SK-N-SH (cell line): ENCODE measurements around the gene AFAP1L1. TPM values are rescaled to one million over a fixed set of nuclear protein-coding genes. Genes with fewer than 3 reads are reported as not detected.
A peak's percentile ranks its signal among the peaks of the same experiment; 100 is the strongest.

ENCODE experiments used
- CHD2 ChIP-seq: fragments of 150-350 bp; IDR thresholded peaks from 2 replicates; pipeline ENCODE4 v1.6.1; 2018; ENCODE audit warnings: low read length; ENCODE audit not compliant: partially characterized antibody
- EP300 ChIP-seq, 2 experiments: IDR thresholded peaks; 2 replicates each; pipeline versions ENCODE4 v1.4.0 to v1.6.1; 2012; ENCODE audit warnings: borderline replicate concordance in 1 of 2, low read depth in 1 of 2, low read length in 1 of 2
- EZH2phosphoT487 ChIP-seq: fragments of 200-600 bp; sonication (generic); IDR thresholded peaks from 2 replicates; pipeline ENCODE4 v1.6.1; 2017; ENCODE audit warnings: low read depth, mixed run types, mild to moderate bottlenecking, antibody characterized with exemption, moderate library complexity, borderline replicate concordance
- FOXJ3 ChIP-seq: sonication (generic); formaldehyde crosslinking; IDR thresholded peaks from 2 replicates; pipeline ENCODE4 v1.5.1; 2020; ENCODE audit warnings: mild to moderate bottlenecking, missing genetic modification reagents
- FOXM1 ChIP-seq: IDR thresholded peaks from 2 replicates; pipeline ENCODE4 v1.4.0; 2012; ENCODE audit warnings: low read depth, mild to moderate bottlenecking
- GABPA ChIP-seq: IDR thresholded peaks from 2 replicates; pipeline ENCODE4 v1.4.0; 2012; ENCODE audit warnings: low read depth, mild to moderate bottlenecking
- GATA2 ChIP-seq: sonication (generic); formaldehyde crosslinking; IDR thresholded peaks from 2 replicates; pipeline ENCODE4 v1.5.0; 2020; ENCODE audit warnings: mild to moderate bottlenecking, missing genetic modification reagents
- JUND ChIP-seq: IDR thresholded peaks from 2 replicates; pipeline ENCODE4 v1.4.0; 2012
- MEF2A ChIP-seq: IDR thresholded peaks from 2 replicates; pipeline ENCODE4 v1.4.0; 2012; ENCODE audit warnings: low read depth, borderline replicate concordance
- NFIC ChIP-seq: IDR thresholded peaks from 2 replicates; pipeline ENCODE4 v1.4.0; 2012; ENCODE audit warnings: borderline replicate concordance
- NRF1 ChIP-seq: IDR thresholded peaks from 2 replicates; pipeline ENCODE4 v1.6.1; 2012; ENCODE audit warnings: low read depth, mild to moderate bottlenecking, low read length
- POLR2AphosphoS5 ChIP-seq: IDR thresholded peaks from 2 replicates; pipeline ENCODE4 v1.6.1; 2012; ENCODE audit warnings: low read depth, low read length
- RAD21 ChIP-seq: IDR thresholded peaks from 2 replicates; pipeline ENCODE4 v1.6.1; 2012; ENCODE audit warnings: mild to moderate bottlenecking, low read length
- RCOR1 ChIP-seq: fragments of 150-350 bp; IDR thresholded peaks from 2 replicates; pipeline ENCODE4 v1.6.1; 2017; ENCODE audit warnings: antibody characterized with exemption, low read length
- RFX5 ChIP-seq: IDR thresholded peaks from 2 replicates; pipeline ENCODE4 v1.6.1; 2012; ENCODE audit warnings: mild to moderate bottlenecking, improper control_type of control experiment, low read length
- RXRA ChIP-seq: IDR thresholded peaks from 2 replicates; pipeline ENCODE4 v1.4.0; 2012; ENCODE audit warnings: low read depth, mild to moderate bottlenecking, borderline replicate concordance
- SIN3A ChIP-seq: IDR thresholded peaks from 2 replicates; pipeline ENCODE4 v1.6.1; 2012; ENCODE audit warnings: low read depth, mild to moderate bottlenecking, low read length, moderate library complexity, borderline replicate concordance
- SMC3 ChIP-seq: IDR thresholded peaks from 2 replicates; pipeline ENCODE4 v1.6.1; 2012; ENCODE audit warnings: low read depth, low read length, improper control_type of control experiment
- TAF1 ChIP-seq: IDR thresholded peaks from 2 replicates; pipeline ENCODE4 v1.6.1; 2012; ENCODE audit warnings: low read depth, mild to moderate bottlenecking, low read length, moderate library complexity, borderline replicate concordance
- TEAD4 ChIP-seq: IDR thresholded peaks from 2 replicates; pipeline ENCODE4 v1.4.0; 2012; ENCODE audit warnings: mild to moderate bottlenecking, borderline replicate concordance; ENCODE audit not compliant: insufficient read depth
- polyA plus RNA-seq, 3 experiments: library from polyadenylated mRNA; depleted of rRNA; stranded (reverse); fragments of >200 nt; gene quantifications; 2 replicates each; pipeline ENCODE4 v1.2.3, GENCODE V29; 2012
- TF ChIP-seq, protein P1 (sequence below): fragments of 200-600 bp; sonication (generic); IDR thresholded peaks from 2 replicates; pipeline ENCODE4 v1.6.1; 2017; ENCODE audit warnings: antibody characterized with exemption, mild to moderate bottlenecking, moderate library complexity
- TF ChIP-seq, protein P2 (sequence below): IDR thresholded peaks from 2 replicates; pipeline ENCODE4 v1.4.0; 2012; ENCODE audit warnings: low read depth, borderline replicate concordance
- TF ChIP-seq, protein P3 (sequence below): IDR thresholded peaks from 2 replicates; pipeline ENCODE4; 2012
- TF ChIP-seq, protein P4 (sequence below): IDR thresholded peaks from 2 replicates; pipeline ENCODE4 v1.4.0; 2012; ENCODE audit warnings: low read depth, borderline replicate concordance
- TF ChIP-seq, protein P5 (sequence below): fragments of 150-350 bp; IDR thresholded peaks from 2 replicates; pipeline ENCODE4 v1.6.1; 2016; ENCODE audit warnings: mild to moderate bottlenecking, low read depth, low read length

The AFAP1L1 gene
- polyA plus RNA-seq, 1 of the 3 experiments (the other 2 are of a cell fraction) = 0.82 TPM

DNA sequence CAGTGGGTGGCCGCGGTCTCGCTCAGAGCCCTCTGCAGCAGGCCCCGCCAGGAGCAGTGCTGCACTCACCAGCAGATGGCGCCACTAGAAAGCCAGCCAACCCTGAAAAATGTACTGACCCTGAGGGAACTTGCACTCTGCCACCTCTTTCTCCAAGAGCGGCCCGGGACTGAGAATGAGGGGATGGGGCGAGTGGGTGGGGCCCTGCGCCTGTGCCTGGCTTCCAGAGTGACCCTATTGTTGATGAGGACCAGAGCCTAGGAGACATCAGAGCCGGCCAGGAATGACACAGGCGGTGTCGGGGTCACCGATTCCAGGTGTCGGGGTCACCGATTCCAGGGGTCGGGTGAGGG is 110.3 kb downstream of the AFAP1L1 start (continued):
- TF ChIP-seq, protein P1, sequence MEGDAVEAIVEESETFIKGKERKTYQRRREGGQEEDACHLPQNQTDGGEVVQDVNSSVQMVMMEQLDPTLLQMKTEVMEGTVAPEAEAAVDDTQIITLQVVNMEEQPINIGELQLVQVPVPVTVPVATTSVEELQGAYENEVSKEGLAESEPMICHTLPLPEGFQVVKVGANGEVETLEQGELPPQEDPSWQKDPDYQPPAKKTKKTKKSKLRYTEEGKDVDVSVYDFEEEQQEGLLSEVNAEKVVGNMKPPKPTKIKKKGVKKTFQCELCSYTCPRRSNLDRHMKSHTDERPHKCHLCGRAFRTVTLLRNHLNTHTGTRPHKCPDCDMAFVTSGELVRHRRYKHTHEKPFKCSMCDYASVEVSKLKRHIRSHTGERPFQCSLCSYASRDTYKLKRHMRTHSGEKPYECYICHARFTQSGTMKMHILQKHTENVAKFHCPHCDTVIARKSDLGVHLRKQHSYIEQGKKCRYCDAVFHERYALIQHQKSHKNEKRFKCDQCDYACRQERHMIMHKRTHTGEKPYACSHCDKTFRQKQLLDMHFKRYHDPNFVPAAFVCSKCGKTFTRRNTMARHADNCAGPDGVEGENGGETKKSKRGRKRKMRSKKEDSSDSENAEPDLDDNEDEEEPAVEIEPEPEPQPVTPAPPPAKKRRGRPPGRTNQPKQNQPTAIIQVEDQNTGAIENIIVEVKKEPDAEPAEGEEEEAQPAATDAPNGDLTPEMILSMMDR = peak; percentile 91
- TF ChIP-seq MEF2A (no peak), SMC3 (peak; percentile 98), FOXJ3 (CRISPR knock-in tag) (no peak), RAD21 (peak; percentile 94), RFX5 (no peak), GABPA (no peak), GATA2 (CRISPR knock-in tag) (no peak), CHD2 (peak; percentile 61), POLR2AphosphoS5 (no peak), NRF1 (no peak), EP300 (IDR thresholded peaks at IDR 0.05; ENCODE audit: borderline replicate concordance in 1 of 2, low read depth in 1 of 2, low read length in 1 of 2) (no peak), FOXM1 (no peak), JUND (no peak), SIN3A (0 out of 2 replicates have a peak, but pooled peaks have one; percentile 16), RXRA (no peak), NFIC (no peak), TEAD4 (no peak), TAF1 (0 out of 2 replicates have a peak, but pooled peaks have one; percentile 18), RCOR1 (peak; percentile 30; the same call in 1 of the 2 replicates), EZH2phosphoT487 (no peak)
- TF ChIP-seq, protein P2, sequence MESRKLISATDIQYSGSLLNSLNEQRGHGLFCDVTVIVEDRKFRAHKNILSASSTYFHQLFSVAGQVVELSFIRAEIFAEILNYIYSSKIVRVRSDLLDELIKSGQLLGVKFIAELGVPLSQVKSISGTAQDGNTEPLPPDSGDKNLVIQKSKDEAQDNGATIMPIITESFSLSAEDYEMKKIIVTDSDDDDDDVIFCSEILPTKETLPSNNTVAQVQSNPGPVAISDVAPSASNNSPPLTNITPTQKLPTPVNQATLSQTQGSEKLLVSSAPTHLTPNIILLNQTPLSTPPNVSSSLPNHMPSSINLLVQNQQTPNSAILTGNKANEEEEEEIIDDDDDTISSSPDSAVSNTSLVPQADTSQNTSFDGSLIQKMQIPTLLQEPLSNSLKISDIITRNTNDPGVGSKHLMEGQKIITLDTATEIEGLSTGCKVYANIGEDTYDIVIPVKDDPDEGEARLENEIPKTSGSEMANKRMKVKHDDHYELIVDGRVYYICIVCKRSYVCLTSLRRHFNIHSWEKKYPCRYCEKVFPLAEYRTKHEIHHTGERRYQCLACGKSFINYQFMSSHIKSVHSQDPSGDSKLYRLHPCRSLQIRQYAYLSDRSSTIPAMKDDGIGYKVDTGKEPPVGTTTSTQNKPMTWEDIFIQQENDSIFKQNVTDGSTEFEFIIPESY = no peak
- TF ChIP-seq, protein P3, sequence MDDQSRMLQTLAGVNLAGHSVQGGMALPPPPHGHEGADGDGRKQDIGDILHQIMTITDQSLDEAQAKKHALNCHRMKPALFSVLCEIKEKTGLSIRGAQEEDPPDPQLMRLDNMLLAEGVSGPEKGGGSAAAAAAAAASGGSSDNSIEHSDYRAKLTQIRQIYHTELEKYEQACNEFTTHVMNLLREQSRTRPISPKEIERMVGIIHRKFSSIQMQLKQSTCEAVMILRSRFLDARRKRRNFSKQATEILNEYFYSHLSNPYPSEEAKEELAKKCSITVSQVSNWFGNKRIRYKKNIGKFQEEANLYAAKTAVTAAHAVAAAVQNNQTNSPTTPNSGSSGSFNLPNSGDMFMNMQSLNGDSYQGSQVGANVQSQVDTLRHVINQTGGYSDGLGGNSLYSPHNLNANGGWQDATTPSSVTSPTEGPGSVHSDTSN = no peak
- TF ChIP-seq, protein P4, sequence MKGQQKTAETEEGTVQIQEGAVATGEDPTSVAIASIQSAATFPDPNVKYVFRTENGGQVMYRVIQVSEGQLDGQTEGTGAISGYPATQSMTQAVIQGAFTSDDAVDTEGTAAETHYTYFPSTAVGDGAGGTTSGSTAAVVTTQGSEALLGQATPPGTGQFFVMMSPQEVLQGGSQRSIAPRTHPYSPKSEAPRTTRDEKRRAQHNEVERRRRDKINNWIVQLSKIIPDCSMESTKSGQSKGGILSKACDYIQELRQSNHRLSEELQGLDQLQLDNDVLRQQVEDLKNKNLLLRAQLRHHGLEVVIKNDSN = no peak
- TF ChIP-seq, protein P5, sequence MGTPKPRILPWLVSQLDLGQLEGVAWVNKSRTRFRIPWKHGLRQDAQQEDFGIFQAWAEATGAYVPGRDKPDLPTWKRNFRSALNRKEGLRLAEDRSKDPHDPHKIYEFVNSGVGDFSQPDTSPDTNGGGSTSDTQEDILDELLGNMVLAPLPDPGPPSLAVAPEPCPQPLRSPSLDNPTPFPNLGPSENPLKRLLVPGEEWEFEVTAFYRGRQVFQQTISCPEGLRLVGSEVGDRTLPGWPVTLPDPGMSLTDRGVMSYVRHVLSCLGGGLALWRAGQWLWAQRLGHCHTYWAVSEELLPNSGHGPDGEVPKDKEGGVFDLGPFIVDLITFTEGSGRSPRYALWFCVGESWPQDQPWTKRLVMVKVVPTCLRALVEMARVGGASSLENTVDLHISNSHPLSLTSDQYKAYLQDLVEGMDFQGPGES = no peak
